A673 (cell line): ENCODE data around the gene PLCB4.

Experiments
- EZH2 ChIP-seq: fragments of 200-600 bp; sonication (generic); IDR thresholded peaks from 2 replicates; pipeline ENCODE4 v1.6.1; 2017; ENCODE audit warnings: borderline replicate concordance, low read depth, mild to moderate bottlenecking, mixed read lengths, antibody characterized with exemption, low read length; ENCODE audit not compliant: poor library complexity, severe bottlenecking
- TF ChIP-seq, protein P1 (sequence below): fragments of 300-800, 200-600 bp; sonication (generic); conservative IDR thresholded peaks from 2 replicates; pipeline ENCODE4 v1.5.1; 2017; ENCODE audit warnings: low read depth, mild to moderate bottlenecking, antibody characterized with exemption, low read length, moderate library complexity, mixed read lengths

DNA sequence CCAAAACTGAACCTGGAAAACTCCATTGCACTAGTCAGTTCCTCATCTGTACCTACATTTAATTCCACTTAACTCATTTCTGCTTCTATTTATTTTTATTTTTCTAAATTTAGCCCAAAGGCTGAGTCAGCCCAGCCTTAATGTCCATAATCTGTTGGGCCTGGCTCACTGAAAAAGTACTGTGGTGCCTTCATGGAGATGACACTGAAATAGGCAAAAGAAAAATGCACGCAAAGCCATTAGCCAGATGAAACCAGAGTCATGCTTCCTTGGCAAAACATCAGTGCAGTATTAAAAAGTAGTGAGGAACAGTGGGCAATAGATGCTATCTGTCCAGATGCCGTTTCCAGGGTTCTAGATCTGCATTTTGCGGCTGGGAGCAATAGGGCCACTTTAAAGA is 14.7 kb upstream of the PLCB4 start:
- TF ChIP-seq, protein P1, sequence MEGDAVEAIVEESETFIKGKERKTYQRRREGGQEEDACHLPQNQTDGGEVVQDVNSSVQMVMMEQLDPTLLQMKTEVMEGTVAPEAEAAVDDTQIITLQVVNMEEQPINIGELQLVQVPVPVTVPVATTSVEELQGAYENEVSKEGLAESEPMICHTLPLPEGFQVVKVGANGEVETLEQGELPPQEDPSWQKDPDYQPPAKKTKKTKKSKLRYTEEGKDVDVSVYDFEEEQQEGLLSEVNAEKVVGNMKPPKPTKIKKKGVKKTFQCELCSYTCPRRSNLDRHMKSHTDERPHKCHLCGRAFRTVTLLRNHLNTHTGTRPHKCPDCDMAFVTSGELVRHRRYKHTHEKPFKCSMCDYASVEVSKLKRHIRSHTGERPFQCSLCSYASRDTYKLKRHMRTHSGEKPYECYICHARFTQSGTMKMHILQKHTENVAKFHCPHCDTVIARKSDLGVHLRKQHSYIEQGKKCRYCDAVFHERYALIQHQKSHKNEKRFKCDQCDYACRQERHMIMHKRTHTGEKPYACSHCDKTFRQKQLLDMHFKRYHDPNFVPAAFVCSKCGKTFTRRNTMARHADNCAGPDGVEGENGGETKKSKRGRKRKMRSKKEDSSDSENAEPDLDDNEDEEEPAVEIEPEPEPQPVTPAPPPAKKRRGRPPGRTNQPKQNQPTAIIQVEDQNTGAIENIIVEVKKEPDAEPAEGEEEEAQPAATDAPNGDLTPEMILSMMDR: no peak
- no peak for TF ChIP-seq EZH2
